ENCODE measurements around the gene FAM114A1.

FAM114A1 gene

DNA sequence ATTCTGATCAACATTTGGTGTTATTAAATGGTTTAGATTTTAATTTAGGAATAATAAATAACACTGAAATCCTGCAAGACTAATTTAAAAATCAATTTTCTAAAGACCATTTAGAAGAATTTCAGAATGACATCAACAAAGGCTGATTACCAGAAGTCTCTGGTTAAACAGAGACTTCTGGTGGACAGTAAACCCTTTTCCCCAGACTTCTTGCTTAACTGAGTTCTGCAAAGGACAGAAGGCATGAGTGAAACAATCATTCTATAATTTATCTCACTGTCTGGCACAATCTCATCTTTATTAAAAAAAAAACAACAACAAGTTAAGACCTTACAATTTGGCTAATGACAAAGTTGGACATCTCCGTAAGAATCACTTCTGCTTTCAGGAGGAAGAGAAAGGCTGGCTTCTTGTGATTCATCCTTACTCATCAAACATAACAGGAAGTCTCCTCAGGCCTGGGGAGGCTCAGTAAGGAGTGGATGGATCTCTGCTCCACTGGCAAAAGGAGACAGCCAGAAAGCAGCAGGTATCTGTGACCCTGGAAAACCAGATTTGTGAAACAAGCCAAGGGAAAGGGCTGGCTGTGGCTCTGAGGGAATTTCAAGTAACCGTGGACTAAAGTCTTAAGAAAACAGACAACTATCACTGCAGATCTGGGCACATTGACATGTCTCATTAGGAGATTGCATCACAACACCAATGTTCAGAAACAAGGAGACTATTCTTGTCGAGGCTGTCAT is 10.1 kb upstream of the FAM114A1 start:
- TF ChIP-seq, protein P1, sequence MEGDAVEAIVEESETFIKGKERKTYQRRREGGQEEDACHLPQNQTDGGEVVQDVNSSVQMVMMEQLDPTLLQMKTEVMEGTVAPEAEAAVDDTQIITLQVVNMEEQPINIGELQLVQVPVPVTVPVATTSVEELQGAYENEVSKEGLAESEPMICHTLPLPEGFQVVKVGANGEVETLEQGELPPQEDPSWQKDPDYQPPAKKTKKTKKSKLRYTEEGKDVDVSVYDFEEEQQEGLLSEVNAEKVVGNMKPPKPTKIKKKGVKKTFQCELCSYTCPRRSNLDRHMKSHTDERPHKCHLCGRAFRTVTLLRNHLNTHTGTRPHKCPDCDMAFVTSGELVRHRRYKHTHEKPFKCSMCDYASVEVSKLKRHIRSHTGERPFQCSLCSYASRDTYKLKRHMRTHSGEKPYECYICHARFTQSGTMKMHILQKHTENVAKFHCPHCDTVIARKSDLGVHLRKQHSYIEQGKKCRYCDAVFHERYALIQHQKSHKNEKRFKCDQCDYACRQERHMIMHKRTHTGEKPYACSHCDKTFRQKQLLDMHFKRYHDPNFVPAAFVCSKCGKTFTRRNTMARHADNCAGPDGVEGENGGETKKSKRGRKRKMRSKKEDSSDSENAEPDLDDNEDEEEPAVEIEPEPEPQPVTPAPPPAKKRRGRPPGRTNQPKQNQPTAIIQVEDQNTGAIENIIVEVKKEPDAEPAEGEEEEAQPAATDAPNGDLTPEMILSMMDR (IDR thresholded peaks at IDR 0.05; ENCODE audit: borderline replicate concordance, insufficient read depth, low read depth, low read length) = no peak
- no peak overlapping the region for H3K4me3 ChIP-seq (ENCODE audit: low read depth, low read length)

DNA sequence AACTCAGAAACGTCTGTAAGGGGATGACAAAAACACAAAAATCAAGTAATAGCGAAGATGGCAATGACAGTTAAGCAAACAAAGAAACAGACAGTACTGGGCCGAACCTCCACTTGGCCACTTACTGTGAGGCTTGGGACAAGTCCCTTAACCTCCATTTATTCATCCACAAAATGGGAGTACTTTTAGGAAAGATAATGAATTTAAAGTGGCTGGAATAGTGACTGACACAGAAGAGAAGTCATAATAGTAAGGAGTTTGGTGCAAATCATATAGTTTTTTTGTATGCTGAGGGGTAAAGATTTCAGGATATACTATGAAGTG is 9.5 kb upstream of the FAM114A1 start:
- TF ChIP-seq, protein P1 (IDR thresholded peaks at IDR 0.05; ENCODE audit: borderline replicate concordance, insufficient read depth, low read depth, low read length) = no peak
- no peak overlapping the region for H3K4me3 ChIP-seq (ENCODE audit: low read depth, low read length)

DNA sequence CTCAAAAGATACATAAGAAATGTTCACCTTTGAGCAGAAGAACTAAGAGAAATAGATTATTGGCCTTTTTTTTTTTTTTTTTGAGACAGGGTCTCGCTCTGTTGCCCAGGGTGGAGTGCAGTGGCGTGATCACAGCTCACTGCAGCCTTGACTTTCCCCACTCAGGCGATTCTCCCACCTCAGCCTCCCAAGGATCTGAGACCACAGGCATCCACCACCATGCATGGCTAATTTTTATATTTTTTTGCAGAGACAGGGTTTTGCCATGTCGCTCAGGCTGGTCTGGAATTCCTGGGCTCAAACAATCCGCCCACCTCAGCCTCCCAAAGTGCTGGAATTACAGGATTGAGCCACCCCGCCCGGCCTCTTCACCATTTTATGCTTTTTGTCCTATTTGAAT is 8.1 kb upstream of the FAM114A1 start:
- TF ChIP-seq, protein P1 (IDR thresholded peaks at IDR 0.05; ENCODE audit: borderline replicate concordance, insufficient read depth, low read depth, low read length) = no peak

DNA sequence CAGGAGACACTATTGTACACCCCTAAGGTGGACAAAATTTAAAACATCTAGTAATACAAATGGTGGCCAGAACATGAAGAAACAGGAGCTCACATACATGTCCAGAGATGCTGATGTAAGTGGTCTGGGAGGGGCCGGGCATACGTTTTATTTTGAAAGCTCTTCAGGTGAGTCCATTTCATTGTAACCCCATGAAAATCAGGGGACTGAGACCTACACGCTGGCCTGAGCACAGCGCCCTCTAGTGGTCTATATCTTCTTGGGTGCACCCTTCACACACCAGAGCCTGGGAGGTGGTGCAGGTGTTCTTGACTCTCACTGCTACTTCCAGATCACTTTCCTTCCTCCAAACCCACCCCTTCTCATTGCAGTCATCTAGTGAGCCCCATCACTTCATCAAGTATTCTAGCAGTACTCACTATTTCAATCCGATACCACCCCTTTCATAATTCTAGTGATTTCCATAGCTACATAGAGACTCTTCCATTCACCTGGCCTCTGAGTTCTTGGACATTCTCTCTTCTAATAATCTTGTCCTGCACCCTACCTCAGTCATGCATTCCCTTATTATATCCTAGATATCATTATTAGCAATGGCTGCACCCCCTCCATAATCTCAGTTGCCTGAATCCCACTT is 6.7 kb upstream of the FAM114A1 start:
- TF ChIP-seq, protein P1 (IDR thresholded peaks at IDR 0.05; ENCODE audit: borderline replicate concordance, insufficient read depth, low read depth, low read length) = peak; percentile 82
- H3K4me3 ChIP-seq (ENCODE audit: low read depth, low read length) = no peak overlapping the region

More for the DNA sequence above, 8.1 kb upstream of the FAM114A1 start:
- H3K4me3 ChIP-seq (ENCODE audit: low read depth, low read length) = no peak overlapping the region

DNA sequence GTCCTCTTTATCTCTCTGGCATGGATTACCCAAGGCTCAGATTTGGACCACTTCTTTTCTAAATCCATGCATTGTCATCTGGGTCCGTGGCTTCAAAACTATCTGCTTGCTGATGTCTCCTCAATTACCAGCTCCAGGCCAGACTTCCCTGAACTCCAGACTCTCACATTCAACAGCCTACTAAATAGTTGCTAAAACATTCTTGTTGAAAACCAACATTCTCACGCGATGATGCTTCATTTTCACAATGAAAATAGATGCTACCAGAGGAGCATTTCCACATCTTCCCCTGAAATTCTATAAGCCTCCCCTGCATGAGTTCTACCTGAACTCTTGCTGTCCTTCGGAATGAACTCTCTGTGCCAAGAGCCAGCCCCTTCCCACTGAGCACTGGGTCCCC is 5.8 kb upstream of the FAM114A1 start:
- TF ChIP-seq, protein P1 (IDR thresholded peaks at IDR 0.05; ENCODE audit: borderline replicate concordance, insufficient read depth, low read depth, low read length) = no peak
- no peak overlapping the region for H3K4me3 ChIP-seq (ENCODE audit: low read depth, low read length)

DNA sequence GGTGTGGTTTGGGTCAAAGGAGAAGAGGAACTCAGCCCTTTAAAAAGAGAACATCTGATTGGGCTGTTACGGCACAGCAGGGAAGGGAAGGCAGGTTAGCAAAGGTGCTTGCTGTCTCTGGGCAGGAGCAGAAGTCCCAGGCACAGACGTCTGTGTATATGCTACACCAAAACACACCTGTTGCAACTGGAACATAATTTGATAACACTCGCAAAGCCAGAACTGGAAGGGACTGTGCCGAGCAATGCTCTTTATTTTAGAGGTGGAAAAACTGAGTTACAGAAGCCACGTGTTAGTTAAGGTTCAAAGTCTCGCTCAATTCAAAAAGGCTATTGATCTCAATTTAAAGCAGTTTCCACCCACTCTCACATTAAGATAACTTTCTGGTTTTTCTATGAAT is 2.2 kb upstream of the FAM114A1 start:
- TF ChIP-seq, protein P1 (IDR thresholded peaks at IDR 0.05; ENCODE audit: borderline replicate concordance, insufficient read depth, low read depth, low read length) = no peak
- H3K4me3 ChIP-seq (ENCODE audit: low read depth, low read length) = no peak overlapping the region

DNA sequence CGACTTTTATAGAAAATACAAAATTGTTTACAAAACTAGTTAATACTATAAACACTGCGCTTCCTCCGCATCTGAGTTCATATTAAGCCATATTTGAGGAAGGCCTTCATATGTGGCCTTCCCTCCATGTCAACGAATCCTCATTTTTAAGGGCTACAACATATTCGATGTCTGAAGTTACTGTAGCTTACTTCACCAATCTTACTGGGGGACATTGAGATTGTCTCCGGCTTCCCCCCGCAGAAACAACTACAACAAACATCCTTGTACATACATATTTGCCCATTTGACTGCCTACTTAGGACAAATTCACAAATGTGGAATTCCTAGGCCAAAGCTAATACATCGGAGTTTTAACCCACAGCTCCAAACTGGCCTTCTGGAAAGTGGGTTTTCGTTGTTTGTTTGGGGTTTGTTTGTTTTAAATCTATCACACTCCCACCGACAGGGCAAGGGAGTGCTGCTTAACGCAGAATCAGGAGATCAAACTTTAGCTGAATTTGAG is 581 bp upstream of the FAM114A1 start:
- TF ChIP-seq, protein P1 (IDR thresholded peaks at IDR 0.05; ENCODE audit: borderline replicate concordance, insufficient read depth, low read depth, low read length) = no peak
- peak overlapping the region; percentile 48 for H3K4me3 ChIP-seq (ENCODE audit: low read depth, low read length)
